Measurements from ENCODE around the gene DSG4.

DNA sequence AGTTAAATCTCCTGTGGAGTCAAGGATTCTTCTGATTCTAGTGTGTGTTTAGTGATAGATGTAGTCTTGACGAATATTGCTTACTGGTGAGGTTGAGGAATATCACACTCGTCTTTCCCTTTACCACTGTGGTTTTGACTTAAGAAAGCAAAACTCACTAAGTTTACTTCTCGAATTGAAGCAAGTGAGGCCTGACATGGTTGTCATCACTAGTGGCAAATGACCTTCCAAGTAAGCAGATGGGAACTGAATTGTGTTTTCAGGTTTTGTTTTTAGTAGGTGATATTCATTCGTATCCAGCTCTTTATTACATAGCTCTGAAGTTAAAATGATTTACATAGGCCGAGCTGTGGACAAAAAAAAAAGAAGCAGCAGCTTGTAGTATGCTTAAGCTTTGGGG, 20.6 kb upstream of the DSG4 start:
- TF ChIP-seq, protein P1, sequence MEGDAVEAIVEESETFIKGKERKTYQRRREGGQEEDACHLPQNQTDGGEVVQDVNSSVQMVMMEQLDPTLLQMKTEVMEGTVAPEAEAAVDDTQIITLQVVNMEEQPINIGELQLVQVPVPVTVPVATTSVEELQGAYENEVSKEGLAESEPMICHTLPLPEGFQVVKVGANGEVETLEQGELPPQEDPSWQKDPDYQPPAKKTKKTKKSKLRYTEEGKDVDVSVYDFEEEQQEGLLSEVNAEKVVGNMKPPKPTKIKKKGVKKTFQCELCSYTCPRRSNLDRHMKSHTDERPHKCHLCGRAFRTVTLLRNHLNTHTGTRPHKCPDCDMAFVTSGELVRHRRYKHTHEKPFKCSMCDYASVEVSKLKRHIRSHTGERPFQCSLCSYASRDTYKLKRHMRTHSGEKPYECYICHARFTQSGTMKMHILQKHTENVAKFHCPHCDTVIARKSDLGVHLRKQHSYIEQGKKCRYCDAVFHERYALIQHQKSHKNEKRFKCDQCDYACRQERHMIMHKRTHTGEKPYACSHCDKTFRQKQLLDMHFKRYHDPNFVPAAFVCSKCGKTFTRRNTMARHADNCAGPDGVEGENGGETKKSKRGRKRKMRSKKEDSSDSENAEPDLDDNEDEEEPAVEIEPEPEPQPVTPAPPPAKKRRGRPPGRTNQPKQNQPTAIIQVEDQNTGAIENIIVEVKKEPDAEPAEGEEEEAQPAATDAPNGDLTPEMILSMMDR (tag by site-specific recombination; IDR thresholded peaks at IDR 0.05) = no peak
- TF ChIP-seq YY1 (tag by site-specific recombination; IDR thresholded peaks at IDR 0.05) (no peak), ZNF157 (tag by site-specific recombination; IDR thresholded peaks at IDR 0.05) (no peak), ZNF561 (tag by site-specific recombination; IDR thresholded peaks at IDR 0.05; ENCODE audit: borderline replicate concordance) (no peak), ZNF174 (tag by site-specific recombination; IDR thresholded peaks at IDR 0.05) (no peak), ZNF792 (tag by site-specific recombination; IDR thresholded peaks at IDR 0.05) (no peak), ZNF785 (tag by site-specific recombination; IDR thresholded peaks at IDR 0.05) (no peak)
- TF ChIP-seq, protein P2, sequence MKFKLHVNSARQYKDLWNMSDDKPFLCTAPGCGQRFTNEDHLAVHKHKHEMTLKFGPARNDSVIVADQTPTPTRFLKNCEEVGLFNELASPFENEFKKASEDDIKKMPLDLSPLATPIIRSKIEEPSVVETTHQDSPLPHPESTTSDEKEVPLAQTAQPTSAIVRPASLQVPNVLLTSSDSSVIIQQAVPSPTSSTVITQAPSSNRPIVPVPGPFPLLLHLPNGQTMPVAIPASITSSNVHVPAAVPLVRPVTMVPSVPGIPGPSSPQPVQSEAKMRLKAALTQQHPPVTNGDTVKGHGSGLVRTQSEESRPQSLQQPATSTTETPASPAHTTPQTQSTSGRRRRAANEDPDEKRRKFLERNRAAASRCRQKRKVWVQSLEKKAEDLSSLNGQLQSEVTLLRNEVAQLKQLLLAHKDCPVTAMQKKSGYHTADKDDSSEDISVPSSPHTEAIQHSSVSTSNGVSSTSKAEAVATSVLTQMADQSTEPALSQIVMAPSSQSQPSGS (tag by site-specific recombination; IDR thresholded peaks at IDR 0.05; ENCODE audit: low read depth) = no peak
